BLaER1 treated with 17β-estradiol and CSF1 and Interleukin-3, amounts not matched to agents 10 nM and 100 nM (cell line): ENCODE results near the gene FAXDC2.

Experiments
- H3K27ac ChIP-seq, 11 experiments: shearing (Covaris generic); formaldehyde crosslinking; 2 replicates each; pipeline ENCODE4 v1.8.1; 2022
- H3K27me3 ChIP-seq, 11 experiments: shearing (Covaris generic); formaldehyde crosslinking; 2 replicates each; pipeline ENCODE4 v1.8.1; 2022
- H3K36me3 ChIP-seq, 11 experiments: shearing (Covaris generic); formaldehyde crosslinking; 2 replicates each; pipeline ENCODE4 v1.8.1; 2022
- H3K4me1 ChIP-seq, 10 experiments: shearing (Covaris generic); formaldehyde crosslinking; 2 replicates each; pipeline ENCODE4 v1.8.1; 2022
- H3K4me2 ChIP-seq, 11 experiments: shearing (Covaris generic); formaldehyde crosslinking; 2 replicates each; pipeline ENCODE4 v1.8.1; 2022
- H3K4me3 ChIP-seq, 10 experiments: shearing (Covaris generic); formaldehyde crosslinking; 2 replicates each; pipeline ENCODE4 v1.8.1; 2022
- H3K9ac ChIP-seq, 11 experiments: shearing (Covaris generic); formaldehyde crosslinking; 2 replicates each; pipeline ENCODE4 v1.8.1; 2022
- H3K9me3 ChIP-seq, 11 experiments: shearing (Covaris generic); formaldehyde crosslinking; replicated peaks in 1 of 11; 2 replicates each; pipeline ENCODE4 v1.8.1; 2022
- H4K20me1 ChIP-seq, 11 experiments: shearing (Covaris generic); formaldehyde crosslinking; 2 replicates each; pipeline ENCODE4 v1.8.1; 2022
- Cebpa-rat ChIP-seq, 11 experiments: shearing (Covaris generic); IDR thresholded peaks; 2 replicates each; pipeline ENCODE4 v1.8.1; 2022

The FAXDC2 gene

GRCh38 chr5:154793599-154794524 is 56.5 kb downstream of the FAXDC2 start:
- Histone ChIP-seq H3K4me2 (no peak overlapping the region), H3K4me1 (peaks cover 0 to under 1% (median under 1%) of the 10 kb centered on the region in 10 experiments; a peak in 7 of 20 replicates), H3K9ac (no peak overlapping the region), H3K27ac (no peak overlapping the region), H4K20me1 (peaks cover 68 to 95% (median 89%) of the 10 kb centered on the region in 11 experiments), H3K27me3 (no peaks in the 10 kb centered on the region), H3K4me3 (no peak overlapping the region), H3K9me3 (no peaks in the 10 kb centered on the region), H3K36me3 (peaks cover 88 to 93% (median 90%) of the 10 kb centered on the region in 11 experiments)
- no peak for TF ChIP-seq Cebpa-rat (IDR thresholded peaks at IDR 0.05)

GRCh38 chr5:154791535-154791934 is 58.9 kb downstream of the FAXDC2 start:
- H3K9me3 ChIP-seq, result no peaks in the 10 kb centered on the region
- H3K4me1 ChIP-seq, result peaks cover 20 to 24% (median 23%) of the 10 kb centered on the region in 10 experiments
- H4K20me1 ChIP-seq, result peaks cover 85 to 95% (median 94%) of the 10 kb centered on the region in 11 experiments
- no peak for TF ChIP-seq Cebpa-rat (IDR thresholded peaks at IDR 0.05)
- no peak overlapping the region for H3K4me3 ChIP-seq
- H3K9ac ChIP-seq, result no peak overlapping the region
- H3K4me2 ChIP-seq, result no peak overlapping the region
- no peak overlapping the region for H3K27ac ChIP-seq
- H3K27me3 ChIP-seq, result no peaks in the 10 kb centered on the region
- H3K36me3 ChIP-seq, result peaks cover 65 to 82% (median 67%) of the 10 kb centered on the region in 11 experiments

- TF ChIP-seq Cebpa-rat (IDR thresholded peaks at IDR 0.05), result no peak
- Histone ChIP-seq H4K20me1 (peaks cover 99 to 100% (median 100%) of the 10 kb centered on the region in 11 experiments), H3K9ac (peak overlapping the region in 8 of 11 experiments; percentile 0 to 46 (median 22); a peak in 7 of 22 replicates), H3K4me1 (peaks cover 54 to 57% (median 56%) of the 10 kb centered on the region in 10 experiments), H3K36me3 (peaks cover 36 to 59% (median 40%) of the 10 kb centered on the region in 11 experiments), H3K4me2 (peak overlapping the region; percentile 57 to 88 (median 80)), H3K27me3 (no peaks in the 10 kb centered on the region), H3K9me3 (no peaks in the 10 kb centered on the region), H3K4me3 (peak overlapping the region in 1 of 10 experiments; percentile 2; a peak in 1 of 20 replicates), H3K27ac (peak overlapping the region in 9 of 11 experiments; percentile 6 to 61 (median 46); a peak in 13 of 22 replicates)
Observed at GRCh38 chr5:154788212-154788611, 62.2 kb downstream of the FAXDC2 start.

- Histone ChIP-seq H3K27ac (no peak overlapping the region; a peak in 2 of 22 replicates), H3K9ac (no peak overlapping the region), H3K4me1 (peaks cover 72 to 75% (median 73%) of the 10 kb centered on the region in 10 experiments), H3K4me2 (peak overlapping the region; percentile 57 to 88 (median 80)), H3K9me3 (no peaks in the 10 kb centered on the region), H3K27me3 (no peaks in the 10 kb centered on the region), H3K36me3 (peaks cover 19 to 53% (median 27%) of the 10 kb centered on the region in 11 experiments), H4K20me1 (peaks cover 99 to 100% (median 100%) of the 10 kb centered on the region in 11 experiments), H3K4me3 (no peak overlapping the region)
- TF ChIP-seq Cebpa-rat (IDR thresholded peaks at IDR 0.05), result no peak
Observed at GRCh38 chr5:154786414-154786813, 64.0 kb downstream of the FAXDC2 start.

- no peak for TF ChIP-seq Cebpa-rat (IDR thresholded peaks at IDR 0.05)
- Histone ChIP-seq H3K9me3 (no peaks in the 10 kb centered on the region), H3K4me2 (peak overlapping the region; percentile 43 to 85 (median 65)), H3K4me3 (no peak overlapping the region), H4K20me1 (peaks cover 100% of the 10 kb centered on the region in 11 experiments), H3K27me3 (no peaks in the 10 kb centered on the region), H3K27ac (peak overlapping the region in 6 of 11 experiments; percentile 1 to 27 (median 17); a peak in 4 of 22 replicates), H3K4me1 (peaks cover 87 to 90% (median 89%) of the 10 kb centered on the region in 10 experiments), H3K9ac (no peak overlapping the region), H3K36me3 (peaks cover 4 to 43% (median 13%) of the 10 kb centered on the region in 11 experiments; a peak in 21 of 22 replicates)
Observed at GRCh38 chr5:154784856-154785255, 65.5 kb downstream of the FAXDC2 start.

GRCh38 chr5:154783774-154784460 is 66.5 kb downstream of the FAXDC2 start:
- Histone ChIP-seq H3K27me3 (no peaks in the 10 kb centered on the region), H3K9ac (peak overlapping the region in 1 of 11 experiments; percentile 4; a peak in 1 of 22 replicates), H3K4me1 (peaks cover 97 to 100% (median 98%) of the 10 kb centered on the region in 10 experiments), H3K9me3 (no peaks in the 10 kb centered on the region), H3K4me2 (peak overlapping the region; percentile 43 to 85 (median 65)), H3K27ac (peak overlapping the region in 2 of 11 experiments; percentile 5 to 23; a peak in 3 of 22 replicates), H3K36me3 (peaks cover 0 to 37% (median 17%) of the 10 kb centered on the region in 11 experiments; a peak in 11 of 22 replicates), H3K4me3 (no peak overlapping the region), H4K20me1 (peaks cover 100% of the 10 kb centered on the region in 11 experiments)
- TF ChIP-seq Cebpa-rat (IDR thresholded peaks at IDR 0.05), result no peak

- H3K4me2 ChIP-seq, result peak overlapping the region; percentile 43 to 85 (median 65); a peak in 21 of 22 replicates
- peaks cover 96 to 100% (median 99%) of the 10 kb centered on the region in 10 experiments for H3K4me1 ChIP-seq
- no peak overlapping the region for H3K4me3 ChIP-seq
- peaks cover 0 to 39% (median 17%) of the 10 kb centered on the region in 11 experiments; a peak in 11 of 22 replicates for H3K36me3 ChIP-seq
- no peaks in the 10 kb centered on the region for H3K9me3 ChIP-seq
- H3K27ac ChIP-seq, result peak overlapping the region in 7 of 11 experiments; percentile 2 to 27 (median 9); a peak in 4 of 22 replicates
- TF ChIP-seq Cebpa-rat (IDR thresholded peaks at IDR 0.05), result no peak
- no peaks in the 10 kb centered on the region for H3K27me3 ChIP-seq
- H4K20me1 ChIP-seq, result peaks cover 100% of the 10 kb centered on the region in 11 experiments
- H3K9ac ChIP-seq, result peak overlapping the region in 2 of 11 experiments; percentile 17 to 29; a peak in 2 of 22 replicates
Observed at GRCh38 chr5:154782812-154783592, 67.4 kb downstream of the FAXDC2 start.

- Histone ChIP-seq H3K4me2 (peak overlapping the region; percentile 43 to 85 (median 62)), H3K9me3 (no peaks in the 10 kb centered on the region), H3K27ac (peak overlapping the region in 6 of 11 experiments; percentile 2 to 27 (median 9); a peak in 5 of 22 replicates), H3K9ac (peak overlapping the region in 3 of 11 experiments; percentile 17 to 29 (median 27); a peak in 4 of 22 replicates), H3K36me3 (peaks cover 0 to 43% (median 18%) of the 10 kb centered on the region in 11 experiments; a peak in 12 of 22 replicates), H3K4me3 (no peak overlapping the region), H3K4me1 (peaks cover 92 to 100% (median 94%) of the 10 kb centered on the region in 10 experiments), H3K27me3 (no peaks in the 10 kb centered on the region), H4K20me1 (peaks cover 100% of the 10 kb centered on the region in 11 experiments)
- no peak for TF ChIP-seq Cebpa-rat (IDR thresholded peaks at IDR 0.05)
Observed at GRCh38 chr5:154782326-154782725, 68.1 kb downstream of the FAXDC2 start.
